ENCODE results near the gene ARHGEF10L.

Gene ARHGEF10L

GRCh38 chr1:17535300-17535936 is 4.1 kb upstream of the ARHGEF10L start:
- no peak for DNase-seq (ENCODE audit: low read depth, low spot score)
- TF ChIP-seq CTCF (IDR thresholded peaks at IDR 0.05; ENCODE audit: insufficient read depth, low read length, missing control alignments): no peak
- ChIA-PET CTCF (no interaction called here), POLR2A (interaction anchor here (0.6 kb wide), 1 partner anchor 59 kb away, joined by 3 read pairs; no protein-coding TSS in a partner anchor)
- no peak overlapping the region for H3K4me3 ChIP-seq (ENCODE audit: low read depth, low read length)

- no peak for DNase-seq (ENCODE audit: low read depth, low spot score)
- CTCF ChIA-PET: interaction anchor here (1.1 to 1.7 kb wide), 2 partner anchors 35 to 69 kb away, joined by 3 to 7 read pairs; no protein-coding TSS in a partner anchor
- no peak for TF ChIP-seq CTCF (IDR thresholded peaks at IDR 0.05; ENCODE audit: insufficient read depth, low read length, missing control alignments)
- POLR2A ChIA-PET: interaction anchor here (1.0 kb wide), 1 partner anchor 31 kb away, joined by 5 read pairs; no protein-coding TSS in a partner anchor
- no peak overlapping the region for H3K4me3 ChIP-seq (ENCODE audit: low read depth, low read length)
These were observed 1.5 kb upstream of the ARHGEF10L start for GRCh38 chr1:17538010-17538409.

- CTCF ChIA-PET: interaction anchor here (1.1 to 1.7 kb wide), 2 partner anchors 36 to 68 kb away, joined by 3 to 7 read pairs; no protein-coding TSS in a partner anchor
- H3K4me3 ChIP-seq (ENCODE audit: low read depth, low read length): 0 out of 2 replicates have a peak overlapping the region, but pooled peaks have one; percentile 6
- no peak for DNase-seq (ENCODE audit: low read depth, low spot score)
These were observed 925 bp upstream of the ARHGEF10L start for GRCh38 chr1:17538428-17539117.

GRCh38 chr1:17539118-17539476 is 401 bp upstream of the ARHGEF10L start:
- TF ChIP-seq CTCF (IDR thresholded peaks at IDR 0.05; ENCODE audit: insufficient read depth, low read length, missing control alignments): no peak
- no peak for DNase-seq (ENCODE audit: low read depth, low spot score)
- peak overlapping the region; percentile 46 for H3K4me3 ChIP-seq (ENCODE audit: low read depth, low read length)
- ChIA-PET CTCF (no interaction called here), POLR2A (interaction anchor here (1.0 kb wide), 1 partner anchor 30 kb away, joined by 5 read pairs; no protein-coding TSS in a partner anchor)

More at GRCh38 chr1:17538428-17539117, 925 bp upstream of the ARHGEF10L start:
- TF ChIP-seq CTCF (IDR thresholded peaks at IDR 0.05; ENCODE audit: insufficient read depth, low read length, missing control alignments): no peak
- POLR2A ChIA-PET: interaction anchor here (1.0 kb wide), 1 partner anchor 31 kb away, joined by 5 read pairs; no protein-coding TSS in a partner anchor

- ChIA-PET POLR2A (interaction anchor here (0.5 to 0.9 kb wide), 3 partner anchors 12 to 47 kb away, joined by 3 to 6 read pairs (median 5); no protein-coding TSS in a partner anchor), CTCF (interaction anchor here (0.8 to 3.2 kb wide), 7 partner anchors 9 to 71 kb away, joined by 3 to 10 read pairs (median 3); no protein-coding TSS in a partner anchor)
- peak overlapping the region; percentile 79 for H3K4me3 ChIP-seq (ENCODE audit: low read depth, low read length)
- no peak for DNase-seq (ENCODE audit: low read depth, low spot score)
- no peak for TF ChIP-seq CTCF (IDR thresholded peaks at IDR 0.05; ENCODE audit: insufficient read depth, low read length, missing control alignments)
These were observed 930 bp downstream of the ARHGEF10L start for GRCh38 chr1:17540255-17541001.

Data from AG04449 (cell line).